SU-DHL-6 (cell line): ENCODE results near the gene GIMAP1.

Experiments used
- CTCF ChIP-seq: fragments of 200-600 bp; sonication (generic); IDR thresholded peaks from one replicate; pipeline ENCODE4 v1.5.1; 2017; ENCODE audit warnings: antibody characterized with exemption, mild to moderate bottlenecking, low read length, moderate library complexity; ENCODE audit not compliant: insufficient read depth, poor library complexity, severe bottlenecking
- EZH2phosphoT487 ChIP-seq: fragments of 200-600 bp; sonication (generic), shearing (Covaris generic); conservative IDR thresholded peaks from 2 replicates; pipeline ENCODE4 v1.6.1; 2018; ENCODE audit warnings: mild to moderate bottlenecking, antibody characterized with exemption, low read length, moderate library complexity, mixed read lengths

- TF ChIP-seq CTCF (no peak), EZH2phosphoT487 (no peak)
These were observed 36.8 kb downstream of the GIMAP1 start for GRCh38 chr7:150753239-150753638.
